Heart right ventricle (tissue), 16 donors: ENCODE measurements around the gene COPS7A. TPM values are rescaled to one million over a fixed set of nuclear protein-coding genes. Genes with fewer than 3 reads are reported as not detected.

Experiments
- ATAC-seq, 8 donors: fragments of 200-7000 bp; cut with Tn5 transposase; one replicate each; pipeline ENCODE4 v1.9.1; 2020; ENCODE audit warnings: mild to moderate bottlenecking in 8 of 8, moderate library complexity in 8 of 8, moderate number of reproducible peaks in 1 of 8
- DNase-seq, 2 donors: peaks; one replicate each; pipeline ENCODE4 v3.0.0-alpha.2; 2020
- H3K27ac ChIP-seq, 10 donors: fragments of 200-600 bp; sonication (generic) in 2 of 10; one replicate each; pipeline versions ENCODE4 v1.5.0 to v1.8.0; 2020 to 2022; ENCODE audit warnings: mild to moderate bottlenecking in 3 of 10
- H3K27me3 ChIP-seq, 7 donors: fragments of 200-600 bp; one replicate each; pipeline ENCODE4 v1.8.0; 2021 to 2022; ENCODE audit warnings: mild to moderate bottlenecking in 2 of 7
- H3K36me3 ChIP-seq, 9 donors: fragments of 200-600 bp; sonication (generic) in 1 of 9; one replicate each; pipeline versions ENCODE4 v1.5.0 to v1.8.0; 2020 to 2022; ENCODE audit warnings: mild to moderate bottlenecking in 2 of 9
- H3K4me1 ChIP-seq, 9 donors: fragments of 200-600 bp; sonication (generic) in 1 of 9; one replicate each; pipeline versions ENCODE4 v1.5.0 to v1.8.0; 2020 to 2022; ENCODE audit warnings: mild to moderate bottlenecking in 4 of 9
- H3K4me3 ChIP-seq, 10 donors: fragments of 200-600 bp; sonication (generic) in 2 of 10; one replicate each; pipeline versions ENCODE4 v1.5.0 to v1.8.0; 2020 to 2022; ENCODE audit warnings: mild to moderate bottlenecking in 7 of 10, moderate library complexity in 2 of 10
- H3K9me3 ChIP-seq, 11 donors: fragments of 200-600 bp in 10 of 11; sonication (generic) in 2 of 11; one replicate each; pipeline versions ENCODE4 v1.5.0 to v1.8.0; 2013 to 2022; ENCODE audit warnings: mild to moderate bottlenecking in 2 of 11, control low read depth in 1 of 11, moderate library complexity in 1 of 11
- WGBS, 2 donors: extraction: QIAGEN DNeasy Blood & Tissue Kit; methylation state at CpG; one replicate each; pipeline ENCODE4 v1.1.7; 2013; ENCODE audit warnings: inconsistent platforms in 1 of 2; 5-methylcytosine and 5-hydroxymethylcytosine counted together
- intact Hi-C, 10 donors: fragments of 100-400 bp; cut with DNase I; formaldehyde crosslinking; loops; one replicate each; pipeline versions ENCODE4 v1.11.1 to v1.14.2; 2022
- polyA plus RNA-seq, 2 donors: library from polyadenylated mRNA; stranded (reverse); fragments of 200-250 nt; gene quantifications; one replicate each; pipeline ENCODE4 v1.2.3, GENCODE V29; 2013
- total RNA-seq, 10 donors: library from RNA; stranded (reverse); fragmentation: NEBNext Ultra II Directional in 3 of 10; extraction: Animal tissue kit (Norgen Biotek cat#: 25700) in 3 of 10; gene quantifications; one replicate each; pipeline versions ENCODE4 v1.2.1 to v1.2.4, GENCODE V29; 2021 to 2023
- TF ChIP-seq, protein P1 (sequence below), 9 donors: fragments of 200-600 bp; sonication (generic) in 2 of 9; IDR thresholded peaks; one replicate each; pipeline versions ENCODE4 v1.5.0 to v1.8.0; 2021 to 2022; ENCODE audit warnings: antibody characterized with exemption in 9 of 9, mild to moderate bottlenecking in 5 of 9, moderate library complexity in 1 of 9
- donor health status: Arrhythmogenic right ventricular cardiomyopathy.
- donor health status: ischemic (EF 13 %, LVEDD 7.1; RV severe dilation, severe dysfunction).
- donor health status: healthy with polysubstance abuse.
- donor health status: DM: no; HTN: yes; CAD: no.
- donor health status: DM: no; HTN: no; CAD: no.
- donor health status: ischemic (EF 25% LVEDD 6.9; RV normal size, moderate dysfunction).
- donor health status: ischemic (EF 25% LVEDD 5.7; RV mildly dilated, moderate dysfunction).
- donor health status: healthy.
- donor health status: DM: yes; HTN: yes; CAD: no.
- donor health status: Ischemic cardiomyopathy.
- donor health status: ischemic (EF 35%, LVEDD 5.7; RV mildly dilated, moderate dysfunction).
- donor health status: nonischemic (EF 11% LVEDD 7.7; RV severe dilation, severe dysfunction).
- donor health status: DM: yes; HTN: yes; CAD: no.
- donor health status: PGD.
- donor health status: ischemic (EF 29% LVEDD 5.4; RV normal size, mild dysfunction).
- donor health status: nonischemic (EF 23%, LVEDD 6.1; RV moderate dilation, normal function).

The COPS7A gene
- total and polyA plus RNA-seq, 12 donors, result 31.1 to 91.5 (median 77.9) TPM

DNA sequence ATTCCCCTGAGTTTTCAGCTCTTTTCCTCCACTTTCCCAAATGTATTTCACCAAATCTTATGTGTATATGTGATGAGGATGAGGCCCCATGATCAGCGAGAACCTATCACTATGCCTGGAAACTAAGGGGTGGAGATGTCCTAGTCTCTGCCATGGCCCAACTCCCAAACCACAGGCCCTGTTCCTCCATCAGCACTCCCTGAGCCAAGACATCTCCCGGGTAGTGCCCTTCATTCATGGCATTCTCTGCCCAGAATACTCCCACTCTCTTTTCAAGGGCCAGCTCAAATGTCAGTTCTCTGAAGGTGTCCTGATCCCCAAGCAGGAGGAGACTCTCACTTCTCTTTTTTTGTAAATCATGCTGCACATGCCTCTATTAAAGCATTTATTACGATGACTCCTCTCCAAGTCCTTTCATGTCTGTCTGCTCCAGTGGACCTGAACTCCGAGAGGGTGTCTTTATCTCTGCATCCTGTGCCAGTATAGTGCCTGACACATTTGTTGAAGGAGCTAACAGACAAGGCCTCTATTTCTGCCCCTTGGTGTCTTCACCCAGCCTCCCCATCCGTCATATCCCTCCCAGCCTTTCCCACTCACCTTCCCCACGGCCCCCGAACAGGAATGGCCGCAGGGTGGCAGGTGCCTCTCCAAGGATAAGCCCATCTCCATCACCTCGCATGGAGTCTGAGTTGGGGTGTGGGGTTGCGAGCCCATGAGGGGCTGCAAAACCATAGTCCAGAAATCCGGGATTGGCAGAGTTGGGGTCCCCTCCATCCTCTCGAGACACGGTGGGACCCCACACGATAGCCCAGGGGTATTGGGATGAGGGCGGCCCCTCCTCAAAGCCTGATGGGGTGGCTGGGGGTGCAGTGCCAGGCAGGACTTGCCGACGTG, 26.9 kb upstream of the COPS7A start:
- Histone ChIP-seq H3K27ac (no peak overlapping the region), H3K36me3 (no peaks in the 10 kb centered on the region), H3K4me3 (no peak overlapping the region), H3K4me1 (peaks cover 3 to 16% (median 11%) of the 10 kb centered on the region in 9 donors), H3K9me3 (no peaks in the 10 kb centered on the region), H3K27me3 (peaks cover 12 to 69% (median 51%) of the 10 kb centered on the region in 7 donors)
- TF ChIP-seq, protein P1, sequence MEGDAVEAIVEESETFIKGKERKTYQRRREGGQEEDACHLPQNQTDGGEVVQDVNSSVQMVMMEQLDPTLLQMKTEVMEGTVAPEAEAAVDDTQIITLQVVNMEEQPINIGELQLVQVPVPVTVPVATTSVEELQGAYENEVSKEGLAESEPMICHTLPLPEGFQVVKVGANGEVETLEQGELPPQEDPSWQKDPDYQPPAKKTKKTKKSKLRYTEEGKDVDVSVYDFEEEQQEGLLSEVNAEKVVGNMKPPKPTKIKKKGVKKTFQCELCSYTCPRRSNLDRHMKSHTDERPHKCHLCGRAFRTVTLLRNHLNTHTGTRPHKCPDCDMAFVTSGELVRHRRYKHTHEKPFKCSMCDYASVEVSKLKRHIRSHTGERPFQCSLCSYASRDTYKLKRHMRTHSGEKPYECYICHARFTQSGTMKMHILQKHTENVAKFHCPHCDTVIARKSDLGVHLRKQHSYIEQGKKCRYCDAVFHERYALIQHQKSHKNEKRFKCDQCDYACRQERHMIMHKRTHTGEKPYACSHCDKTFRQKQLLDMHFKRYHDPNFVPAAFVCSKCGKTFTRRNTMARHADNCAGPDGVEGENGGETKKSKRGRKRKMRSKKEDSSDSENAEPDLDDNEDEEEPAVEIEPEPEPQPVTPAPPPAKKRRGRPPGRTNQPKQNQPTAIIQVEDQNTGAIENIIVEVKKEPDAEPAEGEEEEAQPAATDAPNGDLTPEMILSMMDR (IDR thresholded peaks at IDR 0.05), result no peak
- intact Hi-C loops, result loop anchor here in 2 of 10 donors (10.0 kb wide), 2 partner anchors 72 to 82 kb away; no protein-coding TSS in a partner anchor
- ATAC-seq (no peak), DNase-seq (no peak)
- WGBS, 2 donors, result 82 to 85% methylated on average over 17 of the region's 17 CpGs

- H3K4me3 ChIP-seq, result no peak overlapping the region
- WGBS, 2 donors, result 72 to 73% methylated on average over 17 of the region's 17 CpGs
- peaks cover 12 to 78% (median 60%) of the 10 kb centered on the region in 7 donors for H3K27me3 ChIP-seq
- intact Hi-C loops, result loop anchor here in 2 of 10 donors (10.0 kb wide), 2 partner anchors 73 to 83 kb away; no protein-coding TSS in a partner anchor
- no peaks in the 10 kb centered on the region for H3K36me3 ChIP-seq
- H3K9me3 ChIP-seq, result no peaks in the 10 kb centered on the region
- TF ChIP-seq, protein P1 (IDR thresholded peaks at IDR 0.05), result peak in 8 of 9 donors; percentile 11 to 57 (median 40)
- DNase-seq (no peak), ATAC-seq (peak in 7 of 8 donors; percentile 39 to 73 (median 54))
- H3K4me1 ChIP-seq, result peaks cover 3 to 16% (median 11%) of the 10 kb centered on the region in 9 donors
- no peak overlapping the region for H3K27ac ChIP-seq
These were observed 26.1 kb upstream of the COPS7A start for GRCh38 chr12:6697584-6698351.

DNA sequence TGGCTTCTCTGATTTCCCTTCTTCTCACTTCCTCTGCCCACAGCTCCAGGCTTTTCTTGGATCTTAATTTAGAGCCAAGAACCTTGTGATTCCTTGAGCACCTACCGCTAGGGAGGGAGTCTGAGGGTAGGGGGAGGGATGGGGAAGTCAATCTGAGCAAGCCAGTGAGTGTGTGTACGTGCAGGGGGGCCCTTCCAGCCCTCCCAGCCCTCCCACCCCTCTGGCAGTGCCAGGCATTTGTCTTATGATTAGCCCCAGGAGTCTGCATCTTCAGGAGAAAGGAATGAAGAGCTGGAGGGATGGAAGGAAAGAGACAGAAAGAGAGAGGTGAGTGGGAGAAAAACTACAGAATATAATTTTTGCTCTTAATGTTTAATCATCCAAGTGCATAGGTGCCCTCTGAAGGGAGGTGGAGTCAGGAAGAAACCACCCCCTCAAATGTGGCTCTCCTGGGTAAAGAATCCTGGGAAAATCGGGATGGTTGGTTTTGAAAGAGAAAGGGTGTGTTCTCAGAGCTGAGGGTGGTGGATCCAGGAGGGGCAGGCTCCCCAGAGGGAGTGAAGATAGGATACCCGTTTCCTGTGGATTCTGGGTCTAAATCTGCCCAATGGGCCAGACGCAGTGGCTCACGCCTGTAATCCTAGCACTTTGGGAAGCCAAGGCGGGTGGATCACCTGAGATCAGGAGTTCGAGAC, 25.3 kb upstream of the COPS7A start:
- TF ChIP-seq, protein P1 (IDR thresholded peaks at IDR 0.05), result no peak
- Histone ChIP-seq H3K4me1 (peaks cover 3 to 16% (median 11%) of the 10 kb centered on the region in 9 donors), H3K27me3 (peaks cover 12 to 85% (median 67%) of the 10 kb centered on the region in 7 donors), H3K36me3 (no peaks in the 10 kb centered on the region), H3K4me3 (no peak overlapping the region), H3K9me3 (no peaks in the 10 kb centered on the region), H3K27ac (no peak overlapping the region)
- intact Hi-C loops, result loop anchor here in 2 of 10 donors (10.0 kb wide), 2 partner anchors 74 to 84 kb away; no protein-coding TSS in a partner anchor
- ATAC-seq (no peak), DNase-seq (no peak)
- WGBS, 2 donors, result 44 to 55% methylated on average over 8 of the region's 8 CpGs
